ENCODE measurements around the gene HIF1AN.
"Not testable (repeated sequence)": the region's sequence is repeated elsewhere in the genome, so short reads cannot be mapped to it uniquely, and the experiment has no call there.

HIF1AN gene

DNA sequence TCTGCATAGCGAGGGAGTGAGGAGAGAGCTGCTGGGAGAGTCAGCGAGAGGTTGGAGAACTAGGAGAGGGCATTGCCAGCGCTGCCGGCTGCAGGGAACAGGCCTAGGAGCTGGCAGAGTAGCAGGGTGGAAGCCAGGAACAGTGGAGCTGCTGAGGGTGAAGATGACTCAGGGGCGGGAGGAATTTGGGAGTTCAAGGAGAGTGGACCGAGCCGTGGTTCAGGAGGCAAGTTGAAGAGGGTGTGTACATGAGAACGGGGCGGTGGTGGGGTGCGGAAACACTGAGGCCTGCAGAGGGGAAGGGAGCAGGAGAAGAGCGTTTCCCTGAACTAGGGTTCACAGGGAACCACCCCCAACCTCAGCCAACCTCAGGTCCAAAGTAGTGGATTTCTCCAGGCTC lies 31.5 kb downstream of the HIF1AN start:
- no peak for DNase-seq (ENCODE audit: low read depth)

- DNase-seq (ENCODE audit: low read depth), result no peak
Measured at GRCh38 chr10:100567826-100568225, 32.1 kb downstream of the HIF1AN start.

GRCh38 chr10:100568912-100569311 lies 33.2 kb downstream of the HIF1AN start:
- no peak for DNase-seq (ENCODE audit: low read depth)

DNA sequence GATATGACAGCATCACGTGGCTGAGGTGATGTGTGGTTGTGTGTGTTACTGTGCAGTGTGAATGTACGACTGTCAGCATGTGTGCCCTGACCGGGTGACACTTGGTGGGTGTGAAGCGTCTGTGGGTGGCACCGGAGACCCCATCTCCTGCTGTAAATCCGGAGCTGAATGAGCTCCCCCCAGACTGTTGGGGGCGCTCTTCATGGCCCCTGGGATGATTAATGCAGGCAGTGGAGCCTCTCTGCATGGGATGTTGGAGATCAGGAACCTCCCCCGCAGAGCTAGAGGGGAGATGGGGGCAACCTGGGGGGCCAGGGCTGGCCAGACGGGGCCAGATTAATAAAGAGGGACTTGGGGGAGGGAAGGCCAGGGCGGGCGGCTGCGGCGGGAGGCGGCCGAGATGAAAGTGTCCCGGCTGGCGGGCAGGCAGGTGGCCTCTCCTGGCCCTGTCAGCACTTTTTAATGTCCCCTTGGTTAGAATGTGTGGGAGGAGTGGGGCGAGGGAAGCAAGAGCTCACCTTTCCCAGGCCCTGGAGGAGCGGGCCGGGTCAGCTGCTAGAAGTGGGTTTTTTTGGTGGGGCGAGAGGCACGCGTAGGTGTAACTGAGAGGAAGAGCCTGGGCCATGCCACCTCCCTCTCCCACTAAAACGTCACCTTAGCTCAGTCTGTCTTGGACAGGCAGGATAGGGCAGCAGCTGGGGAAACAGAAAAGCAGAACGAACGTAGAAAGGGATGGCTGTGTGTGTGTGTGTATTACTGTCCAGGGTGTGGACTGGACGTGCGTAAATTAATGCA lies 34.1 kb downstream of the HIF1AN start:
- no peak for DNase-seq (ENCODE audit: low read depth)

DNA sequence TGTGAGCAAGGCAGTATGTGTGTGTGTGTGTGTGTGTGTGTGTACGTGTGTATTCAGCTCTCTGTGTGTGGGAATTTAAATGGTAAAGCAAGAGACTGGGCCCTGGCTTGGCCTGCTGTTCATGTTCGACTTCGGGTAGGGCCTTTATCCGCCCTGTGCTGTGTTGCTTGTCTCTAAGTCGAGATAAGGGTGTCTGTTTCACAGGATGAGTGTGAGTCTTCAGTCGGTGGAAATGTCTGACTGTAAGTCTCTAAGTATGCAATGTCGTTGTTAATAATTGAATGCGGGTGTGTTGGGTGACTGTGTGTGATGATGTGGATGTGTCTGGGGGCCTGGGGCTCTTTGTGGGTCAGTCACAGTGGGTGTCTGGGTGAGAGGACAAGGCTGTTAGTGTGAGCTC lies 34.8 kb downstream of the HIF1AN start:
- DNase-seq (ENCODE audit: low read depth), result no peak

DNA sequence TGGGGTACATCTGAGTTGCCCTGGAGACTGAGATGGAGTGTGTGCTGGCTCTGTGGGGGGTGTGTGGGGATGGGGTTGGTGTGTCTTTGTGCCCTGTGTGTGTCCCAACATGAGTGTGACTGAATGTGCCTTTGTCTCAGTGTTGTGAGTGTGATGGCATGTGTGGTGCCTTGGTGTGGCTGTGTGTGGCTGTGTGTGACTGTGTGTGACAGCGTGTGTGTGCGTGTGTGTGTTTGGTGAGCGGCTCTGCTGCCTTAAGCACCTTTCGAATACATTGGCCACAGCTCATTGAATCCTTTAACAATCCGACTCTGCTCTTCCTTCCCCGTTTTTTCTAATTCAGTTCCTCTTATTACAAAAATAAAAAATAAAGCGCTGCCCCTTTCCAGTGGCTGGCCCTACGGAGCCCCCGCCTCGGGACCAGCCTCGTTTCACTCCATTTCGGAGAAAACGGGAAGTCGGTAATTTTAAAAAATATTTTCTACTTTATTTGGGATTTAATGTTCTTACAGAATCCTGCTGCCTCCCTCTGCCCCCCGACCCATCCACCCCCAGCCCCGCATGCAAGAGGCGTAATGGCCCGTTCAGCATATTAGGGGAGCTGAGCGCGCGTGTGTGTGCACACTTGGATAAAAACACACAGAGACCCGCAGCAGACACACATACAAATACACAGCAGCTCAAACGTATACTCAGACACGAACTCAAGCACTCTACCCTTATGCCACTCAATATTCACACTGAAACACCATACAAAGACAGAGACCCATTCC lies 35.5 kb downstream of the HIF1AN start:
- no peak for DNase-seq (ENCODE audit: low read depth)

GRCh38 chr10:100575146-100575545 lies 39.4 kb downstream of the HIF1AN start:
- DNase-seq (ENCODE audit: low read depth), result not testable (repeated sequence)

- no peak for DNase-seq (ENCODE audit: low read depth)
Measured at GRCh38 chr10:100575585-100576281, 40.0 kb downstream of the HIF1AN start.

GRCh38 chr10:100576282-100576635 lies 40.5 kb downstream of the HIF1AN start:
- no peak for DNase-seq (ENCODE audit: low read depth)

- DNase-seq (ENCODE audit: low read depth), result no peak
Measured at GRCh38 chr10:100579261-100580090, 43.7 kb downstream of the HIF1AN start.

DNA sequence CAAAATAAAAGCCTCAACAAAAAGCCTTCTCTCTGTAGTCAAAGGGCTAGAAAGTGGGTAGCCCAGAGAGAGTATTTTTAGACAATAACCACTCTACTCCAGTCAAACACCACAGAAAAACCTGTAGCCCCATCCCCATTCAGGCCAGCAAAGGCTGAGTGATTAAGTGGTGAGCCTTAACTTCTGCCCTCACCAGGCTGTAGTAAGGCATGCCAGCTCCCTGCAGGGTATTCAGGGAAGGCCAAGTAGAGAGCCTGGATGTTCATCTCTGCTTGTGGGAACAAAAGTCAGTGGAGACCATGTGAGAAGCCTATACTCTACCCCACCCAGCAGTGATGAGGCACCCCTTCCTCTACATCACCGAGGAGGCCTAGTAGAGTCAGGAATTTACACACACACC lies 51.2 kb downstream of the HIF1AN start:
- no peak for DNase-seq (ENCODE audit: low read depth)

DNA sequence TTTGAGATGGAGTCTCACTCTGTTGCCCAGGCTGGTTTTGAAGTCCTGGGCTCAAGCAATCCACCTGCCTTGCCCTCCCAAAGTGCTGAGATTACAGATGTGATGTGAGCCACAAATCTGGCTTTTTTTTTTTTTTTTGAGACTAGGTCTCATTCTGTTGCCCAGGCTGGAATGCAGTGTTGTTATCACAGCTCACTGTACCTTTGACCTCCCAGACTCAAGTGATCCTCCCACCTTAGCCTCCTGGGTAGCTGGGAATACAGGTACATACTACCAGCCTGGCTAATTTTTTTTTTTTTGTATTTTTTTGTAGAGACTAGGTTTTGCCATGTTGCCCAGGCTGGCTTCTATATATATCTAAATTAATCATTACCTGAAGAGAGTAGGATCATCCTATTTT lies 62.4 kb downstream of the HIF1AN start:
- no peak for DNase-seq (ENCODE audit: low read depth)

DNA sequence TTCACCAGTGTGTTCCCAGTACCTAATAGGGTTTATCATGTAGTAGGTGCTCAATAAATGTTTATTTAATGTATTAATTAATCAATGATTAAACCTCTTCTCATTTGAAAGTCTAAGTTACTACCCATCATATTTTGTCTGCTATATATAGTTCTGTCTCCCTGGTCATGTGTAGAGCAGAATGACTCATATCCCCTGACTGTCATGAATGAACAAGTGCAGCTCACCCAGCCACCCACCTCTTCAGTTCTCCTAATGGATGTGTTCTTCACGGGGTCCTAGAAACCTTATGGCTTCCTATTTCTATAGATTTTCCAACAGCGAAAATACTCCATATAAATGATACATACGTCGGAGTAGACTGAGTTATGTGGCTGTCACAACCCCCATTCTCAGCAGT lies 64.5 kb downstream of the HIF1AN start:
- peak; percentile 7 for DNase-seq (ENCODE audit: low read depth)

GRCh38 chr10:100607439-100607838 lies 71.7 kb downstream of the HIF1AN start:
- no peak for DNase-seq (ENCODE audit: low read depth)
